Fibroblast of skin of left biceps (primary cell): ENCODE results near the gene MYL7.

Source experiments
- DNase-seq, 2 experiments: peaks; one replicate each; pipeline ENCODE4 v3.0.0-alpha.2; 2013; ENCODE audit warnings: low read depth in 2 of 2

MYL7 gene

GRCh38 chr7:44112231-44112996 is 28.7 kb downstream of the MYL7 start:
- DNase-seq = no peak

GRCh38 chr7:44111761-44112160 is 29.4 kb downstream of the MYL7 start:
- DNase-seq = no peak

GRCh38 chr7:44110719-44111635 is 30.2 kb downstream of the MYL7 start:
- DNase-seq = no peak

GRCh38 chr7:44109991-44110390 is 31.1 kb downstream of the MYL7 start:
- DNase-seq = no peak

- DNase-seq = no peak
These were observed 32.1 kb downstream of the MYL7 start for GRCh38 chr7:44108768-44109750.

- DNase-seq = no peak
These were observed 33.0 kb downstream of the MYL7 start for GRCh38 chr7:44107961-44108767.

- DNase-seq = no peak
These were observed 33.8 kb downstream of the MYL7 start for GRCh38 chr7:44107116-44107960.

- DNase-seq = no peak
These were observed 34.6 kb downstream of the MYL7 start for GRCh38 chr7:44106311-44107065.

GRCh38 chr7:44105832-44106231 is 35.3 kb downstream of the MYL7 start:
- no peak for DNase-seq

GRCh38 chr7:44104860-44105771 is 36.0 kb downstream of the MYL7 start:
- no peak for DNase-seq

GRCh38 chr7:44103923-44104859 is 36.9 kb downstream of the MYL7 start, which contains the start of gene AEBP1:
AEBP1 (plus strand) TSS chr7:44104345; CDS start chr7:44104666, 321 bp downstream.
- DNase-seq = no peak

- no peak for DNase-seq
These were observed 37.6 kb downstream of the MYL7 start for GRCh38 chr7:44103566-44103922.

GRCh38 chr7:44102846-44103565 is 38.1 kb downstream of the MYL7 start:
- DNase-seq = no peak

- no peak for DNase-seq
These were observed 38.9 kb downstream of the MYL7 start for GRCh38 chr7:44101966-44102845.

GRCh38 chr7:44101303-44101965 is 39.7 kb downstream of the MYL7 start:
- DNase-seq = no peak
